ENCODE measurements around the gene GPR3. TPM values are rescaled to one million over a fixed set of nuclear protein-coding genes. Genes with fewer than 3 reads are reported as not detected.

GPR3 gene
- total RNA-seq, 1 donor, result 0.36 TPM

DNA sequence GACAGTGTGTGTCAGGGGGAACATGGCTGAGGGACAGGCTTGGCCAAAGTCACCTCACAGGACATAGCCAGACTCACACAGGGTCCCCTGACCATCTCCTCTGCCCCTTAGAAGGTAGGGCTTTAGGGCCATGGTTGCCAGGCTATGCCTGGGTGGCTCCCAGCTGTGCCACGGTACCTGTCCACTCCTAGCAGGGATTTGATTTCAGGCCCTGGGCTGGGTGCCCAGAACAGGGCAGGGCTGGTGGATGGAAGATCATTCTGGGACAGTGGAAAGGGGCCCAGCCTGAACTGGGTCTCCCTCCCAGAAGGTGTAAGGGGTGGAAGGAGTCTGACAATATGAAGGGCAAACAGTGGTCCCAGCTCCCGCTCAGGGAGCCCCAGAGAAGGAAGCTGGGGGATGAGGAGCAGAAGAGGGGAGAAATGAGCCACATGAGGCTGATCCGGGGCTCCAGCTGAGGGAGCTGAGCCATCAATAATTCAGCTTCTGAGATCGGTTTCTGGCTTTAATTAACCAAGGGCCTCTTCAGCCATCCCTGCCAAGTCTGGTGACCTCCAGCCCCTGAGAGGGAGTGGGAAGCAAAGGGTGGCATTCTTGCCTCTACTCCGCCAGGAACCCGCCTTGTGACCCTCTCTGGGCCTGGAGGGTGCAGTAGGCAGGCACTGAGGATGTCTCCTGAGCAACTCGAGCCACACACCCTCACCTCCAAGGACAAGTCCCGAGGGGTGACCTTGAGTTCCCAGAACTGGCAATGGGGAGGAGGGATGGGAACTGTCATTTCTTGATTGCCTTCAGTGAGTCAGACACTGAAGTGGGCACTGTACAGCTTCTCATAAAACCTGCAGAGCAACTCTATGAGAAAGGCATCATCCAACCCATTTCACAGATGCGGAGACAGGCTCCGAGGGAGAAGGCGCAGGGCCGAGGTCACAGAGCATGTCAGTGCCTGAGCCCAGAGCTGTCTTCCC lies 11.4 kb upstream of the GPR3 start:
- Histone ChIP-seq H3K27ac (ENCODE audit: low read depth, low read length) (no peak overlapping the region), H3K4me2 (ENCODE audit: insufficient read depth, low read length) (no peak overlapping the region), H3K36me3 (ENCODE audit: insufficient read depth, low read length) (no peaks in the 10 kb centered on the region)

DNA sequence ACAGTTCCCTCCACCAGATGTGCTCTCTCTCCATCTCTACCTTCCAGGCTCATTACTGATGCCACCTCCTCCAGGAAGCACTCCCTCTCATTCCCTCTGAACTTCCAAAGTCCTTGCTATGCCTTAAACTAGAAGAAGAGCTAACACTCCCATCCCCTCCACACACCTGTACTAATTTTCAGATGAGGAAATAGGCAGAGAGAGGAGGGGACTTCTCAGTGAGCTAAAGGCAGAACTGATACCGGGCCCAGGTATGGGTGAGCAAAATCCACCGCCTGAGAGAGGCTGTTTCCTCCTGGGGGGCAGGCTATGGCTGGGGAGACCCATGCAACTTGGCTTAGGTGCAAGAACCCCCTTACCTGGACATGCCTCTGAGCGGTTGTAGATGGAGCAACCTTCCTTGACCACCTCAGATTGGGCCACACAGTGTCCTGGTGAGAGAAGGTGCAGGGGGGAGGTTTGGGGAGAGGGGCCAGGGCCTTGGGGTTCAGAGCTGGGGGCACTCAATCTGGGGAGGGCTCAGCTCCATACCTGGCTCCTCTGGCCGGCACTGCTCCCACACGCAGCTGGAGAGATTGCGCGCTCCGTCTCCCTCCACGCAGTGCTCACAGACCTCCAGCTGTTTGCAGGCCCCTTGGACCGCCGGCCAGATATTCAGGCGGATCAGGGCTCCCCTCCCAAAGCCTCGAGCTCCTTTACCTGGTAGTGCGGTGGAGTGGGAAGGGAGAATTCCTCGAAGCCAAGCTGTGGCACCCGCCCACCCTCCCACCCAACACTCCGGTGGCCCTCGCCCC lies 10.3 kb upstream of the GPR3 start:
- Histone ChIP-seq H3K79me2 (ENCODE audit: insufficient read depth, low read length) (no peaks in the 10 kb centered on the region), H3K4me3 (ENCODE audit: insufficient read depth, low read length) (no peak overlapping the region), H3K9me3 (ENCODE audit: low read depth, low read length) (no peaks in the 10 kb centered on the region), H3K36me3 (ENCODE audit: insufficient read depth, low read length) (no peaks in the 10 kb centered on the region), H2AFZ (ENCODE audit: low read length) (no peak overlapping the region), H3K4me2 (ENCODE audit: insufficient read depth, low read length) (no peak overlapping the region), H3K27me3 (ENCODE audit: insufficient read depth, low read length) (no peaks in the 10 kb centered on the region), H4K20me1 (ENCODE audit: insufficient read depth, low read length) (no peaks in the 10 kb centered on the region), H3K4me1 (ENCODE audit: insufficient read depth, low read length) (no peaks in the 10 kb centered on the region), H3K27ac (ENCODE audit: low read depth, low read length) (no peak overlapping the region)
- DNase-seq (ENCODE audit: insufficient read length, low spot score, missing footprints), result peak; percentile 78
- TF ChIP-seq CTCF (IDR thresholded peaks at IDR 0.05; ENCODE audit: extremely low read depth, low read depth, low read length), result no peak

More for the DNA sequence above, 11.4 kb upstream of the GPR3 start:
- H3K9me3 ChIP-seq (ENCODE audit: low read depth, low read length), result no peaks in the 10 kb centered on the region
- no peak for TF ChIP-seq CTCF (IDR thresholded peaks at IDR 0.05; ENCODE audit: extremely low read depth, low read depth, low read length)
- H4K20me1 ChIP-seq (ENCODE audit: insufficient read depth, low read length), result no peaks in the 10 kb centered on the region
- no peaks in the 10 kb centered on the region for H3K4me1 ChIP-seq (ENCODE audit: insufficient read depth, low read length)
- no peak overlapping the region for H2AFZ ChIP-seq (ENCODE audit: low read length)
- no peak overlapping the region for H3K4me3 ChIP-seq (ENCODE audit: insufficient read depth, low read length)
- no peaks in the 10 kb centered on the region for H3K27me3 ChIP-seq (ENCODE audit: insufficient read depth, low read length)
- DNase-seq (ENCODE audit: insufficient read length, low spot score, missing footprints), result no peak
- H3K79me2 ChIP-seq (ENCODE audit: insufficient read depth, low read length), result no peaks in the 10 kb centered on the region

DNA sequence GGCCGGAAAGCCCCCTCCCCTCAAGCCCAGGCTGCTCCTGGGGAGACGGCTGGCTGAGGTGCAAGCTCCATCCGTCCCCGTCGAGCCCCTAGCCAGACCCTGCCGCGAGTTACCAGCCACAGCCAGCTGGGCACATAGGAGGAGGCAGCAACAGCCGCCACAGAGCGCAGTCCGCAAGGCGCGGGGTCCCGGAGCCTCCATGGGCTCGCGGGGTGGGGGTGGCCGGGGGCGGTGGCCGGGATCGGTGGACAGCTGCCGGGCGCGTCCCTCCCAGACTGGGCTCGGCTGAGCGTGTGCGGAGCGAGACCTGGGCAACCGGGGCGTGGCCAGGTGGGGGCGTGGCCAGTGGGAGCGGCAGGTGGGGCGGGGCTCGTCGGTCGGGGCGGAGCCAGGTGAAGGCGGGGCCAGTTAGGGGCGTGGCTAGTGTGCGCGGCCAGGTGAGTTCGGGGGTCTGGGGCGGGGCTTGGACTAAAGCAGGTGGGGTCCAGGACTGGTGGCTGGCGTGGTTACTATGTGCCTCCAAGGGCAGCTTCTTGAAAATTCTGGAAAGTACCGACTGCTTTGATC lies 9.3 kb upstream of the GPR3 start, which contains the start of gene CD164L2:
Gene CD164L2 (minus strand): TSS at position 295 of the 567 bp plus-strand sequence. CDS start 94 bp downstream, at position 201.
- Histone ChIP-seq H3K4me3 (ENCODE audit: insufficient read depth, low read length) (no peak within 1 kb of the TSS), H3K27me3 (ENCODE audit: insufficient read depth, low read length) (no peaks in the 10 kb centered on the region), H3K9me3 (ENCODE audit: low read depth, low read length) (no peaks in the 10 kb centered on the region), H3K4me1 (ENCODE audit: insufficient read depth, low read length) (no peaks in the 10 kb centered on the region), H3K36me3 (ENCODE audit: insufficient read depth, low read length) (no peaks in the 10 kb centered on the region), H3K27ac (ENCODE audit: low read depth, low read length) (no peak within 1 kb of the TSS), H2AFZ (ENCODE audit: low read length) (no peak within 1 kb of the TSS), H3K4me2 (ENCODE audit: insufficient read depth, low read length) (no peak within 1 kb of the TSS), H4K20me1 (ENCODE audit: insufficient read depth, low read length) (no peaks in the 10 kb centered on the region), H3K79me2 (ENCODE audit: insufficient read depth, low read length) (no peaks in the 10 kb centered on the region)
- peak; percentile 57 for DNase-seq (ENCODE audit: insufficient read length, low spot score, missing footprints)
- no peak for TF ChIP-seq CTCF (IDR thresholded peaks at IDR 0.05; ENCODE audit: extremely low read depth, low read depth, low read length)

Measured in osteoblast (primary cell).